Lower lobe of right lung (tissue), 2 donors: ENCODE measurements around the gene WDR12. TPM values are rescaled to one million over a fixed set of nuclear protein-coding genes. Genes with fewer than 3 reads are reported as not detected.
"Not testable (repeated sequence)": the region's sequence is repeated elsewhere in the genome, so short reads cannot be mapped to it uniquely, and the experiment has no call there.

Experiments used
- ATAC-seq, 2 donors: fragments of 200-7000 bp; cut with Tn5 transposase; one replicate each; pipeline ENCODE4 v1.9.1; 2020 to 2022; ENCODE audit warnings: mild to moderate bottlenecking in 2 of 2, moderate library complexity in 2 of 2
- DNase-seq: peaks from one replicate; pipeline ENCODE4 v3.0.0-alpha.2; 2020
- H3K27ac ChIP-seq: fragments of 200-600 bp; one replicate; pipeline ENCODE4 v1.8.0; 2022
- H3K27me3 ChIP-seq: fragments of 200-600 bp; one replicate; pipeline ENCODE4 v1.8.0; 2022; ENCODE audit warnings: low read depth
- H3K36me3 ChIP-seq: fragments of 200-600 bp; one replicate; pipeline ENCODE4 v1.8.0; 2022; ENCODE audit warnings: mild to moderate bottlenecking
- H3K4me1 ChIP-seq: fragments of 200-600 bp; one replicate; pipeline ENCODE4 v1.8.0; 2022
- H3K4me3 ChIP-seq: fragments of 200-600 bp; one replicate; pipeline ENCODE4 v1.8.0; 2022; ENCODE audit warnings: mild to moderate bottlenecking
- H3K9me3 ChIP-seq: fragments of 200-600 bp; one replicate; pipeline ENCODE4 v1.8.0; 2022
- CTCF ChIP-seq: fragments of 200-600 bp; IDR thresholded peaks from one replicate; pipeline ENCODE4 v1.8.0; 2022; ENCODE audit warnings: antibody characterized with exemption, mild to moderate bottlenecking
- intact Hi-C: fragments of 100-400 bp; cut with DNase I; formaldehyde crosslinking; loops from one replicate; pipeline ENCODE4 v1.11.0; 2022
- total RNA-seq: library from RNA; stranded (reverse); fragmentation: NEBNext Ultra II Directional; extraction: Animal tissue kit (Norgen Biotek cat#: 25700); gene quantifications from one replicate; pipeline ENCODE4 v1.2.1, GENCODE V29; 2021
- donor health status: DM: no; HTN: yes; CAD: no; lungs with severe emphysema.

Gene WDR12
- total RNA-seq, 1 donor from 2014 or later, result 21.2 TPM

GRCh38 chr2:202909394-202910192, 1.9 kb downstream of the WDR12 start:
- Histone ChIP-seq H3K27ac (no peak overlapping the region), H3K4me3 (no peak overlapping the region), H3K36me3 (no peaks in the 10 kb centered on the region), H3K9me3 (no peaks in the 10 kb centered on the region), H3K27me3 (no peaks in the 10 kb centered on the region), H3K4me1 (peaks cover 23% of the 10 kb centered on the region)
- no peak for TF ChIP-seq CTCF
- ATAC-seq (no peak), DNase-seq (no peak)
- intact Hi-C loops, result no loop called here

GRCh38 chr2:202908186-202908585, 3.3 kb downstream of the WDR12 start:
- no peak for DNase-seq
- Histone ChIP-seq H3K36me3 (no peaks in the 10 kb centered on the region), H3K27me3 (no peaks in the 10 kb centered on the region), H3K9me3 (peaks cover 3% of the 10 kb centered on the region), H3K4me3 (no peak overlapping the region), H3K27ac (no peak overlapping the region), H3K4me1 (peaks cover 19% of the 10 kb centered on the region)
- intact Hi-C loops, result no loop called here
- ATAC-seq, result no peak
- no peak for TF ChIP-seq CTCF

GRCh38 chr2:202905507-202905906, 6.0 kb downstream of the WDR12 start:
- intact Hi-C loops, ATAC-seq, DNase-seq, H3K36me3 ChIP-seq, H3K4me3 ChIP-seq, H3K27ac ChIP-seq, H3K27me3 ChIP-seq, H3K9me3 ChIP-seq: not testable (repeated sequence)
- H3K4me1 ChIP-seq, result peaks cover 10% of the 10 kb centered on the region

GRCh38 chr2:202885190-202885589, 26.3 kb downstream of the WDR12 start:
- DNase-seq, result no peak
- Histone ChIP-seq H3K27ac (no peak overlapping the region), H3K27me3 (no peaks in the 10 kb centered on the region), H3K9me3 (no peaks in the 10 kb centered on the region), H3K4me1 (no peaks in the 10 kb centered on the region), H3K36me3 (peaks cover 54% of the 10 kb centered on the region), H3K4me3 (no peak overlapping the region)
- no peak for ATAC-seq
- TF ChIP-seq CTCF, result no peak
- intact Hi-C loops, result no loop called here

GRCh38 chr2:202883987-202884675, 27.3 kb downstream of the WDR12 start:
- Histone ChIP-seq H3K9me3 (no peaks in the 10 kb centered on the region), H3K27me3 (no peaks in the 10 kb centered on the region), H3K4me1 (no peaks in the 10 kb centered on the region), H3K36me3 (peaks cover 55% of the 10 kb centered on the region), H3K27ac (no peak overlapping the region), H3K4me3 (no peak overlapping the region)
- ATAC-seq (no peak), DNase-seq (no peak)
- intact Hi-C loops, result no loop called here
- no peak for TF ChIP-seq CTCF

- H3K27ac ChIP-seq, result no peak overlapping the region
- ATAC-seq (no peak), DNase-seq (no peak)
- H3K27me3 ChIP-seq, result no peaks in the 10 kb centered on the region
- H3K9me3 ChIP-seq, result no peaks in the 10 kb centered on the region
- H3K4me3 ChIP-seq, result no peak overlapping the region
- H3K4me1 ChIP-seq, result no peaks in the 10 kb centered on the region
- intact Hi-C loops, result no loop called here
- peaks cover 50% of the 10 kb centered on the region for H3K36me3 ChIP-seq
- no peak for TF ChIP-seq CTCF
These were observed 29.9 kb downstream of the WDR12 start for GRCh38 chr2:202881570-202881969.
